GM04504 (cell line): Measurements from ENCODE around the gene CRYBA2.
A peak's percentile ranks its signal among the peaks of the same experiment; 100 is the strongest.

Experiments used
- DNase-seq: peaks from one replicate; pipeline ENCODE4 v3.0.0-alpha.2; 2012; ENCODE audit warnings: low read depth

The CRYBA2 gene

GRCh38 chr2:218982586-218983262 lies 10.5 kb downstream of the CRYBA2 start:
- DNase-seq: no peak

GRCh38 chr2:218981881-218982585 lies 11.2 kb downstream of the CRYBA2 start:
- no peak for DNase-seq

GRCh38 chr2:218981390-218981880 lies 11.8 kb downstream of the CRYBA2 start:
- no peak for DNase-seq

- DNase-seq: no peak
These were observed 12.4 kb downstream of the CRYBA2 start for GRCh38 chr2:218980735-218981389.

- DNase-seq: peak; percentile 35
These were observed 13.1 kb downstream of the CRYBA2 start for GRCh38 chr2:218979846-218980734.

- DNase-seq: no peak
These were observed 18.0 kb downstream of the CRYBA2 start for GRCh38 chr2:218975060-218975777.

- DNase-seq: no peak
These were observed 22.3 kb downstream of the CRYBA2 start for GRCh38 chr2:218970894-218971293.

GRCh38 chr2:218964041-218964771 lies 29.0 kb downstream of the CRYBA2 start:
- peak; percentile 26 for DNase-seq

GRCh38 chr2:218963601-218964000 lies 29.6 kb downstream of the CRYBA2 start:
- DNase-seq: no peak

GRCh38 chr2:218962859-218963492 lies 30.2 kb downstream of the CRYBA2 start:
- DNase-seq: no peak

- no peak for DNase-seq
These were observed 31.3 kb downstream of the CRYBA2 start for GRCh38 chr2:218961651-218962570.

GRCh38 chr2:218961229-218961628 lies 32.0 kb downstream of the CRYBA2 start:
- no peak for DNase-seq

- no peak for DNase-seq
These were observed 32.7 kb downstream of the CRYBA2 start for GRCh38 chr2:218960309-218961165.

- DNase-seq: no peak
These were observed 33.4 kb downstream of the CRYBA2 start for GRCh38 chr2:218959761-218960308.

GRCh38 chr2:218959141-218959731 lies 34.0 kb downstream of the CRYBA2 start, which contains the start of gene CDK5R2:
TSS of gene CDK5R2 (plus strand) at chr2:218959666. CDS start at chr2:218959821, 155 bp downstream.
- peak; percentile 47 for DNase-seq

- no peak for DNase-seq
These were observed 34.9 kb downstream of the CRYBA2 start for GRCh38 chr2:218958276-218958675.

GRCh38 chr2:218957671-218958070 lies 35.6 kb downstream of the CRYBA2 start:
- DNase-seq: no peak
